GM18517 (cell line): Measurements from ENCODE around the gene NRG3.

Experiments used
- ATAC-seq: cut with Tn5 transposase; IDR thresholded peaks from one replicate; pipeline ENCODE4 v1.9.1; 2021; ENCODE audit warnings: mild to moderate bottlenecking, moderate library complexity; ENCODE audit not compliant: unreplicated experiment

NRG3 gene

DNA sequence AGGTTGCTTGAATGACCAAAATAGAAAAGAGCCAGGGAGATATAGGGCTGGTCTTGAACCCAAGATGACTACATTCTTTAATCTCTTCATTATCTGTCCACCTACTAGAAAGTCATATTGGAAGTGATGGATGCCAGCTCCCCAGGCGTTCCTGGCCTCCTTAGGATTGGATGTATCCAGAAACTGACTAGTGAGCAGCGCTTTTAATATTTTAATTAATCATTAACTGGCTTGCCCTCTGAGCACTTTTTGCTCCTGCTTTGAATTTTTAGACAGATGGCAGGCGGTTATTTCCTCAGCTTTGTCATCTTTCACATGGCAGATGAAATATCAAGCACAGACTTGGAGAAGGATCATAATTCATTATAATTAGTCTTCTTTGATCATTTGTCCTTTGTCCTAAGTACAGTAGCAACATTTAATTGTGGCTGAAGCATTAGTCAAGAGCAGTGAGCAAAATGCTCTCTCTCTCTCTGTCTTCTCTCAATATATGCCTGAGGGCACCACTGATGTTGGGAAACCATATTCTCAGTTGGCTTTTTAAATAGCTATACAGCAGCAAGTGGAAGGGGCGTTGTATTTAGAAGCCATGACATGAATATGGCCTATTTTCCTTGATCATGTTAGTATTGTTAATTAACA, 588.0 kb downstream of the NRG3 start:
- ATAC-seq = no peak

GRCh38 chr10:82463614-82464013, 588.6 kb downstream of the NRG3 start:
- ATAC-seq = no peak

- no peak for ATAC-seq
Measured at GRCh38 chr10:82464191-82464818, 589.3 kb downstream of the NRG3 start.

DNA sequence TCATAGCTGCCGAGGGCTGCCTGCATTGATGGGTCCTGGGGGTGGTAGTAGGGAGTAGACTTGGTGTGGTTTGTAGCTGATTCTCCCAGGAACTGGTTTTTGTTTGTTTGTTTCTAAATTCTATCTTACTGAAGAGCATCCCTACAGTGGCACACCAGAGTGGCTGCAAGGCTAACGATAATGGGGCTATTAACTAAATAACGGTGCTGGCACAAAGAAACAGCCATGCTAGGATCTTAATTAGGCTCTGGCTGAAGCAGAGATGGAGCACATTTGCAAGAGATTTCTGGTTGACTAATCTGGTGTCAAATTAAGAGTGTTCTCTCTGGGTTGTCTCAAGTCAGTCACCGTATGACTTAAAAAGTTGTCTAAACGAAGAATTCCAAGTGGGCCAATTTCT, 590.0 kb downstream of the NRG3 start:
- ATAC-seq = no peak

DNA sequence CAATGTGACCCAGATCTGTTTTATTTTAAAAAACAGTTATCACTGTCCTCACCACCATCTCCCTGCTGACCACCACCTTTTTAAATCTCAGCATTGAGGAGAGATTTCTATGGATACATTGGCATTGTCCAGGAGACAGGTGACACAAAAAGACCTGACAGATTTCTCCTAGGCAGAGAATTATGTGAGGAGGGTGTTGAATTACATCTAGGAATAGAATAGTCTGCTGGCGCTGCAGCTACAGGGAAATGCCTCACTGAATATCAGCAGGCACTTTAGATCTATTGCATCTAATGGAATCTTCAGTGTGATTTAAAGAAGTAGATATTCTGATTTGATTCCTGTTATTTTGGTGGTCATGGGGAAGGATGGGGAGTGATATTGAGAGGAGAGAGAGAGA, 593.5 kb downstream of the NRG3 start:
- no peak for ATAC-seq

DNA sequence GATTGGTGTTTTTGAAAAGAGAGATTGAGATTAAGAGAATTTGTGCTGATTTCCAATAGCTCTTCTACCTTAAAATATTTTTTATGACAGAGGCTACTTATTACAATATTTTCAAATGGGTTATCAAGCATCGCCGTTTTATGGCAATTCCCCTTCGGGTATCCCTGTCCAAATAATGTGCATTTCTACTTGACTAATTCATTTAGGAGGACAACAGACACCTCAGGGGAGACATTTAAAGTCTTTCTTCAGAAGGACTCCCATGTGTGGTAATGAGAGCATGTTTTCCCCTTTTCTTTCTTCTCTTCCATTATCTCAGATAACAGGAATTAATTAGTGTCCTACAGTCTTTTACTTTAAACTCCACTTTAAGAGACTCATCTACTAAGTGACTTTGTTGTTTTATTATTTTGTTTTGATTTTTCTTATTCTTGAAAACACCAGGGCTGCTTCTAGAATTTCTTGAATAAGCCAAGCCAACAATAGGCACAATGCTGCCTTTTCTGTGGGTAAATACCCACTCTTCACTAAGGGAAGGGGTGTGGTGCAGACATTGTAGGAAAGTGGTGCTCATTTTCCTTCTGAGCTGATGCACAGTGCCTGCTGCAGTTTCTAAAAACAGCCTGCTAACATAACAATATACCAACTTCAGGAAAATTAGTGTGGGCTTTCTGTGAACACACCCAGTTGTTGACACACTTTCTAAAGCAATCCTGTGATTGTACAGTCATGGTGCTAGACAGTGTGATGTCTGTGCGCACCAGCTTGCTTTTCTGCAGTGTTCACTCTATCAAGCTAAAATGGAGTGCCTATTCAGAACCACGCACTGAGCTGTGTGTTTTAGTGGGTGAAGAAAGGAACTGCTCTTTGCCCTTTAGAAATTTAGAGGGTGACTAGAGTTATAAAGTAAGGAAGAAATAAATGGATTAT, 597.7 kb downstream of the NRG3 start:
- ATAC-seq = no peak

DNA sequence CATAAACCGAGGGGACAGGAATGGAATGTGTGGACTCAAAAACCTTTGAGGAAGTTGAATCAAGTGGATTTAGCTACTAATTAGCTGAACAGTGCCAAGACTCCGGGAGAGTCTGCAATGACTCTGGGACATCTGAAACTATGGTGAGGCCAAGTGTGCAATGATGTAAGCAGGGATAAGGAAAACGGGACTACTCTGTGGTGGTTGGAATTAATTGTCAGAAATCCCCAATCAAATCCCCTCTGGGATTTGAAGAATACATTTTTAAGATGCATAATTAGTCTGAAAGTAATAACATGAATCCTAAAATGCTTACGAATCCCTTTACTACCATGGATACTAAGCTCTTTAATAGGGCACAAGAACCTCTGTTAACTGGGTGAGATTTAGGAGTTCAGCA, 602.8 kb downstream of the NRG3 start:
- no peak for ATAC-seq

DNA sequence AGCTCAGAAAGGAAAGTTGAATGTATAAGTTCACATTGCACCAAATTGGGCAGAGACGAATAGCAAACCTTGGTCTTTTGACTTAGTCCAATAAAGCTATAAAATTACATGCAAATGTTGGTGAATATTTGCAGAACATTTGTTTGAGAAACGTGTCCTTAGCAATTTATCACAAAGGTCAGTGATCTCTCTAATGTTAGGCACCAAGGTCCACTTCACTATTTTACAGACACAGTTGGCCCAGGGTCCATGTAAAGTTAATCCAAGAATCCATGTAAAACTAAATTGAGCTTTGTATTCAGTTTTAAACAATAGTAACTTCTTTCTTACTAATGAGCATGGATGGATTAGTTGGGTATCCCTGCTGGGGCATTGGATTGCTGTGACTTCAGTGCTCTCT, 617.7 kb downstream of the NRG3 start:
- no peak for ATAC-seq

DNA sequence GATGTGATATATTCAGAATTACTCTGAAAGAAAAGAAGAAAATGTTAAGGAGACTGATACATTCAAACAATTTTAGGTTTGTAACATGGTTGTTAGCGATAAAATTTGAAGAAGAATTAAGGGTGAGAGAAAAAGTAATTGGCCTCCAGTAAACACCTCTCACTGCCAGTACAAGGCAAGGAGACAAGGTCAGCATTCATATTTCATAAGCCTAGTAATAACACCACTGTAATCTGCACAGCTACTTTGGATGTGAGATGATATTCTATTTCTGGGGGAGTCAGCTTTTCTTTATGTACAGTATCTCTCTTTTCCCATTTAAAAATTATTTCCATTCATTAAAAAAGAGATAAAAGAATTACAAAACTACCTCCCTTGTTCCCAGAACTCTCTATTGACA, 621.1 kb downstream of the NRG3 start:
- ATAC-seq = no peak

DNA sequence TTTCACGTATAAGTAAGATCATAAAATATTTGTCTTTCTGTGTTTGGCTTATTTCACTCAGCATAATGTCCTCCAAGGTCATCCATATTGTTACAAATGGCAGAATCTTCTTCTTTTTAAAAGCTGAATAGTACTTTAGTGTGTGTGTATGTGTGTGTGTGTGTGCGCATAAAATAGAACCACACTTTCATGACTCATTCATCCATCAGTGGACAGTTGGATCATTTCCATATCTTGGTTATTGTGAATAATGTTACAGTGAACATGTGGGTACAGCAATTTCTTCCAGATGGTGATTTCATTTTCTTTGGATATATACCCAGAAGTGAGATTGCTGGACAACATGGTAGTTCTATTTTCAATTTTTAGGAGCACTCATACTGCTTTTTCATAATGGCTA, 622.4 kb downstream of the NRG3 start:
- no peak for ATAC-seq

DNA sequence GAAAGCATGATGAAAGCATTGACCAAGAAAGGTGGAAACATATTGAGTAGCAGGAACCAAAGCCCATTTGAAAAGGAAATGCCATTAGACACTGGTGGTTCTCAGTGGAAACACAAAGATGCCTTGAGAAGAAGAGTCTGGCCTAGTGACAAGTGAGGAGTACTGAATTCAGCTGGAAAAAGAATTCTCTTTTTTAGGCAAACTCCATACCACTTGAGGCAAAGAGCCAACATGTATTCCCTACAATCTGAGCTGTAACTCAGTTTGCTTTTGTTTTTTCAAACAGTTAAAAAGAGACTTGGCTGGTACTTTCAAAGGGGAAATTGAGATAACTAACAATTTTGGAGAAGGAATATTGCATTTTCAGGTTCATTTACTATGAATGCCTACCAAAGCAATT, 624.0 kb downstream of the NRG3 start:
- ATAC-seq = no peak

GRCh38 chr10:82505009-82505408, 630.0 kb downstream of the NRG3 start:
- no peak for ATAC-seq

- ATAC-seq = no peak
Measured at GRCh38 chr10:82506680-82507376, 631.8 kb downstream of the NRG3 start.

DNA sequence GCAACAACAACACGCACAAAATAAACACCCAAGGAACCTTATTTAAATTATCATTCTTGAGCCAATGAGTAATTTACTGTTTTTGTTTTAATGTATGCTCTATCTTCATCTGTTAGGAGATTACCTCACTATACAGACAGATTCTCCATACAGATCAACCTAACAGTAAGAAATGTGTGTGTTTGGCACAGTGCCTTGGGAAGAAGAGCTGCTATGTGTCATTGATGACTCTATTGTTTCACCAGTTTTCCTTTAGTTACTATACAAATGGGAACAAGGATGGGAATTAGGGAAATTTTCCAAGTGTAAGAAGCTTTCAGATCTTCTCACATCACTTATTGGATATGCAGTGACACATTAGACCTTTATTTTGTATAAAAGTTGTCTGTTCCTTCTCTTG, 640.3 kb downstream of the NRG3 start:
- ATAC-seq = no peak

DNA sequence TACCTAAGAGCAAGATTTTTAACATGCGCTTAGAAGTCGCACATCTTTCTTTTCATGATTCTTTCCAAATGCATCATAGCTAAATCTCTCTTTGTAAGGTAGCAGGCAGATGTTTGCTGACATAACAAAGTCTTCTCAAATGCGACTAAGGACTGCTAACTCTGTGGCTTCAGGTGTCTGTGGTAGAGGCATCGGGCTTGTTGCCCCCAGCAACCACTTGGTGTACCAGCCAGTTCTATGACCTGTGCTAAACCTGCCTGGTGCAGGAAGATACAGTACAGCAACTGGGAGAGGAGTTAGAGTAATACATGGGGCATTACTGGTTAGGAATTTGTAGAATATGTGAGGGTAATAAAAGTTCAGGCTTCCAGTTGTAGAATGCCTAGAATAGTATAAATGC, 654.1 kb downstream of the NRG3 start:
- no peak for ATAC-seq

DNA sequence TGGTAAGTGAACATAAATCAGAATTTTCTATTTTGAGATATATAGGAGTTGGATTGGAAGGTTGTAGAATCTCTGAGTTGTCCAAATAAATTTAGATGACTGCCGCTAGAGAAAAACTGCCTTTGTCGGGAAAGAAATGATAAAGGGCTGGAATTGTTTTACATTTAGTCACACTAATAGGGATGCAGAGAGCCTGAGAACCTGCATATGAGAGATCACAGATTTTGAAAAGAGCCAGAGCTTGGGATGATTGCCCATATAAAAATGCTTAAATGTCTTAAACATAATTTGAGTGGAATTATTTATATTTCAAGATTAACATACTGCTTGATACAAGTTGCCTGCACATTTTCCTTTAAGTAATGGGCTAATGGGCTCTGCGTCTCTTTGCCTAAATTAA, 660.5 kb downstream of the NRG3 start:
- no peak for ATAC-seq

DNA sequence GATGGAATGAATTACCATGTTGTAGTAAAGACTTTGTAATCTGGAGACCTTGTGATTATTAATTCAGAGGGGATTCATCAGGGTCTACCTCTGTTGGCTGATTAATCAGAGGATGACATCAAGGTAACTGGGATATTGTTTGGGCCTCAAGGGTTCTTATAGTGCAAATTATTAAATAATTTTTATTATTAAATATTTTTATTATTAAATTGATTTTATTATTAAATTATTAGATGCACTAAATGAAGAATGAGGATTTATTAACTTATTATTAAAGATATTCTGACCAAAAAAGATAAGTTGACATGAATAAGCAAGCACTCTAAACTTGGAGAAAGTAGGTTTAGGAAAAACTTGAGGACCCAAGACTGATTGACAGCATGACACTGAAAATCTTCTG, 661.7 kb downstream of the NRG3 start:
- ATAC-seq = no peak

DNA sequence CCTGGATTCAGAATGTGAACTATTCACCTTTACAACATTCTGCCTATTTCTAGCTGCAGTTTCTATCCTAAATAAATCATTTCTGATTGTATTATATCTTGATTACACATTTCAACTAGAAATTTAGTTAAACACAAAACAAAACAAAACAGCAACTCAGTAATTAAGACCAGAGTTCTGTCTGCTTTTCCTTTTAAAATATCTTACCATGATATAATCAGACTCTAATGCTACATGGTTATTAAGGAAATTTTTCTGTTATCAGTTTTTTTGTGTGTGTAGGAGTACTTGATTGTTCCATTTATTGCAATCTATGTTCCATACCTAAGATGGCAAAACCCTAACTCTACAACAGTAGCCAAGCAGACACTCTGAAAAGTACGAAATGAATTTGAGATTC, 663.3 kb downstream of the NRG3 start:
- ATAC-seq = no peak

- no peak for ATAC-seq
Measured at GRCh38 chr10:82543631-82544030, 668.6 kb downstream of the NRG3 start.

DNA sequence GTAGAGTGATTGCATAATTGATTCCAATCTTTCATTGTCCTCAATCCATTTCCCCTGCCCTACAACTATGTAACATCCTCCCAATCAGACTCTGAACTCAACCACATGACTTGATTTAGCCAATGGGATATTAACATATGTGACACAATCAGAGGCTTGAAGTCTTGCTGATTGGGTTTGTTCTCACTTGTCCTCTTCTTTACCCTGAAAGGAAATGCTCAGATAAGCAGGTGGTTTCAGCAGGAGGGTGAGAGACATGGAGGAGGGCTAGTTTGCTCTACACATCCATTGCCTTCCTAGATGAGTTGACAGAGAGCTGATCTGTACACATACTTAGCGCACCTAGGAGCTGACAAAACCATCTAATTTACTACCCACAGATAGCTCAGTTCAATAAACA, 669.4 kb downstream of the NRG3 start:
- no peak for ATAC-seq

DNA sequence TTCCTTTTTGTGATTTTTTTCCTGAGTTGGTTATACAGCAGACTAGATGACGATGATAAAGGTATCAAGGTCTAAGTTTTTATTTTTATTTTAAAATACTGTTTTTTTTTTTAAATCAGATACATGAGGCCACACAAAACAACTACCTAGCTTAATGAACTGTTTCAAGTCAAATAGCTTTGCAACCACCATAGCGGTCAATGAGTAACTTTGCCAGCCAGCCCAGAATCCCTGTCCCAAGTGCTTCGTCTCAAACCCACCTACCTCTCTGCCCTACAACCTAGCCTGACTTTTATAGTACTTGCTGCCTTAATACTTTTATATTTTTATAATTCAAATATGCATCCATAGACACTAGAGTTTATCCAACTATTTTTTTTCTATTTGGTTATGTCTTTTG, 676.5 kb downstream of the NRG3 start:
- ATAC-seq = no peak
